Loucy (cell line): ENCODE results near the gene ASB11.

Experiments used
- CTCF ChIP-seq: fragments of 200-600 bp; sonication (generic); conservative IDR thresholded peaks from 2 replicates; pipeline ENCODE4 v1.5.1; 2014; ENCODE audit warnings: mild to moderate bottlenecking, antibody characterized with exemption, low read length
- EZH2phosphoT487 ChIP-seq: fragments of 200-600 bp; IDR thresholded peaks from 2 replicates; pipeline ENCODE4 v1.6.1; 2018; ENCODE audit warnings: antibody characterized with exemption, mild to moderate bottlenecking, moderate library complexity, borderline replicate concordance

GRCh38 chrX:15310117-15310516 lies 5.3 kb downstream of the ASB11 start:
- TF ChIP-seq CTCF: no peak
- no peak for TF ChIP-seq EZH2phosphoT487
